CD8-positive, alpha-beta memory T cell (primary cell): ENCODE measurements around the gene C1QC. TPM values are rescaled to one million over a fixed set of nuclear protein-coding genes. Genes with fewer than 3 reads are reported as not detected.

ENCODE experiments used
- CTCF ChIA-PET: fragments of 350-600 bp; sonication (Branson Sonifier 250); formaldehyde crosslinking; loops from one replicate; lab custom pipeline; 2021; ENCODE audit warnings: antibody characterized with exemption; lab: Charles Lee
- POLR2A ChIA-PET: fragments of 350-600 bp; sonication (Branson Sonifier 250); formaldehyde crosslinking; loops from one replicate; lab custom pipeline; 2021; ENCODE audit warnings: antibody characterized with exemption; lab: Charles Lee
- DNase-seq, 5 donors: peaks; one replicate each; pipeline versions ENCODE4 v3.0.0 to v3.0.0-alpha.2; 2020 to 2022; ENCODE audit warnings: mixed read lengths in 1 of 5
- H3K27ac ChIP-seq: one replicate; pipeline ENCODE4 v1.7.0; 2013; ENCODE audit warnings: low read depth, mild to moderate bottlenecking, low read length, moderate library complexity
- H3K27me3 ChIP-seq: 2 replicates; pipeline ENCODE4 v1.7.0; 2013; ENCODE audit warnings: low read length, mild to moderate bottlenecking; ENCODE audit not compliant: insufficient read depth, poor library complexity, severe bottlenecking
- H3K36me3 ChIP-seq: 2 replicates; pipeline ENCODE4 v1.7.0; 2013; ENCODE audit warnings: mild to moderate bottlenecking, low read length, moderate library complexity; ENCODE audit not compliant: insufficient read depth
- H3K4me1 ChIP-seq: 2 replicates; pipeline ENCODE4 v1.7.0; 2013; ENCODE audit warnings: mild to moderate bottlenecking, low read length, moderate library complexity; ENCODE audit not compliant: insufficient read depth
- H3K4me3 ChIP-seq: 2 replicates; pipeline ENCODE4 v1.7.0; 2013; ENCODE audit warnings: mild to moderate bottlenecking, low read length
- H3K9me3 ChIP-seq: 2 replicates; pipeline ENCODE4 v1.7.0; 2013; ENCODE audit warnings: mild to moderate bottlenecking, low read length
- H3K27ac Mint-ChIP-seq, 8 donors: one replicate each; pipeline ENCODE4 v1.8.0; 2020 to 2021; ENCODE audit warnings: mixed read lengths in 8 of 8, mild to moderate bottlenecking in 6 of 8, inconsistent platforms in 3 of 8, moderate library complexity in 3 of 8
- H3K27me3 Mint-ChIP-seq, 2 donors: one replicate each; pipeline ENCODE4 v1.8.0; 2020 to 2021; ENCODE audit warnings: mixed read lengths in 2 of 2, mild to moderate bottlenecking in 1 of 2, moderate library complexity in 1 of 2
- H3K36me3 Mint-ChIP-seq, 3 donors: one replicate each; pipeline ENCODE4 v1.8.0; 2020 to 2021; ENCODE audit warnings: mixed read lengths in 3 of 3, inconsistent platforms in 1 of 3, mild to moderate bottlenecking in 1 of 3
- H3K4me1 Mint-ChIP-seq, 3 donors: one replicate each; pipeline ENCODE4 v1.8.0; 2020 to 2021; ENCODE audit warnings: mixed read lengths in 3 of 3, inconsistent platforms in 1 of 3, mild to moderate bottlenecking in 1 of 3
- H3K4me3 Mint-ChIP-seq, 7 donors: one replicate each; pipeline ENCODE4 v1.8.0; 2020 to 2021; ENCODE audit warnings: mixed read lengths in 7 of 7, mild to moderate bottlenecking in 6 of 7, moderate library complexity in 4 of 7, inconsistent platforms in 2 of 7
- H3K9me3 Mint-ChIP-seq, 5 donors: one replicate each; pipeline ENCODE4 v1.8.0; 2020 to 2022; ENCODE audit warnings: mixed read lengths in 5 of 5, mild to moderate bottlenecking in 3 of 5, moderate library complexity in 2 of 5, inconsistent platforms in 1 of 5
- polyA plus RNA-seq: library from polyadenylated mRNA; unstranded; fragments of 300-500 nt; fragmentation: Illumina TruSeq; gene quantifications from one replicate; pipeline ENCODE4 v1.2.3, GENCODE V29; 2021
- total RNA-seq, 2 experiments: library from RNA; stranded (reverse); gene quantifications; one replicate each; pipeline ENCODE4 v1.2.3, GENCODE V29; 2021

C1QC gene
- total and polyA plus RNA-seq, 3 experiments from 2014 or later = 0.93 to 1.4 TPM; not detected in 1

DNA sequence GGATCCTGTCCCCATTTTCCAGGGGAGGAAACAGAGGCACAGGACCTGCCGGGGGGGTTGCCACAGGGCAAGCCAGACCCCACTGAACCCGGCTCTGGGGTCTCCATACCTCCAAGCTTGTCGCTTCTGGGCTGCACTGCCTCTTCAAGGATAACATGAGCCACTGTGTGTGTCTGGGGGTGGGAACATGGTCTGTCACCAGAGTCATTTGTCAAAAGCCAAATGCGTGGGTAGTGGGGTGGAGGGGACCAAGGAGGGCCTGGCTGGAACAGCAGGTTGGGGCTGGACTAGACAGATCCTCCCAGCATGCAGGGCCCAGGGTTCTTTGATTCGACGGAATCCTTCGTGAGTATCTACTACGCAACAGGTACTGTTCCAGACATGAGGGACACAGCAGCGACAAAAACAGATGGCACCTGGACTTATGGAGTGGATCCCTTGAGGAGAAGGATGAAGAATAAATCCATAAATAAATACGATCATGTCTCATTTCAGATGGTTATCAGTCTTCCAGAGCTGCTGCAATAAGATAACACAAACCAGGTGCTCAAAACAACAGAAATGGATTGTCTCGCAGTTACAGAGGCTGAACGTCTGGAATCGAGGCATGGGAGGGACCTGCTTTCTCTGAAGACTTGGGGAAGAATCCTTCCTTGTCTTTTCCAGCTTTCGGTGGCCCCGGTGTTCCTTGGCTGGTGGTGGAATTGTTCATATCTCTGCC, 38.3 kb downstream of the C1QC start:
- Histone ChIP-seq H3K36me3 (no peaks in the 10 kb centered on the region), H3K4me3 (no peak overlapping the region), H3K9me3 (no peaks in the 10 kb centered on the region), H3K27me3 (no peaks in the 10 kb centered on the region), H3K4me1 (no peaks in the 10 kb centered on the region), H3K27ac (no peak overlapping the region)
- Mint-ChIP-seq H3K4me3 (no peak overlapping the region), H3K36me3 (no peaks in the 10 kb centered on the region), H3K27me3 (peaks cover 15 to 21% of the 10 kb centered on the region in 2 donors), H3K9me3 (no peaks in the 10 kb centered on the region), H3K27ac (no peak overlapping the region), H3K4me1 (no peaks in the 10 kb centered on the region)
- DNase-seq = no peak
- POLR2A ChIA-PET = no interaction called here
- CTCF ChIA-PET = no interaction called here

DNA sequence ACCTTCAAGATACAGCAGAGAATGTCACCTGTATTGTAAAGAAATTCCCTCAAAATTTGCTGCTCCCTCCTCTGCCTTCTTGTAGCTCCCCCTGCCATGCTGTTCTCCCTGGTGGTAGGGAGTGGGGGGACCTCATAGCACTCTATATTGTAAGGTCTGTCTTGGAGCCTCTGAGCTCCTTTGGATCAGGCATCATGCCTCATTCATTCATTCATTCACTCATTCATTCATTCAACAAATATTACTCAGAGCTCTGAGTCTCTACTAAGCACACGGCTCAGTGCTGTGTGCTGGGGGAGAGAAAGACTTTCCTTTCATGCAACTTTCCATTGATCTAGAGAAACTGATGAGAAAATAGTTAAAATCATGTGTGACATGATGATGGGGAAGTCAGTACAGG, 40.1 kb downstream of the C1QC start:
- no peak overlapping the region for H3K27ac ChIP-seq

DNA sequence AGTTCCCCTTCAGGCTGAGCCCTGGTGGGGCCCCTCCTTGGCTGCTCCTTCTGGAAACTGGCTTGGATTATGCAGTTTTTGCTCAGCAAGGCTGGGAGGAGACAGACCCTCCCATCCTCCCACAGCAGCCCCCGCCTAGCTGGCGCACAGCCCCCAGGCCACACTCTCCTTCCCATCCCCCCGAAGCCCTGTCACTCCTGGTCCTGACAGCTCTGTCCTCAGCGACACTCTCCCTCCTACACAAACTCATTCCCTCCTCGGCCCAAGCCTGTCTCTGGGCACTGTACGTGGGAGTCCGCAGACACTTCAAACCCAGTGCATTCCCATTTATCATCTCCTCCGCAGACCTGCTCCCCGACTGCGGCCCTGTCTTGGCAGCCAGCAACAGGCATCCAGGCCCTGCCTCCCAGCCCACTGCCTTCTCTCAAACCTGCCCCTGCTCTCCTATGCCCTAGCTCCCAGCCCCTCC, 42.2 kb downstream of the C1QC start:
- no peak overlapping the region for H3K27ac Mint-ChIP-seq
- H3K36me3 ChIP-seq = no peaks in the 10 kb centered on the region
- no peaks in the 10 kb centered on the region for H3K4me1 ChIP-seq
- H3K9me3 ChIP-seq = no peaks in the 10 kb centered on the region
- H3K4me3 ChIP-seq = no peak overlapping the region
- H3K4me3 Mint-ChIP-seq = no peak overlapping the region
- no peaks in the 10 kb centered on the region for H3K4me1 Mint-ChIP-seq
- peaks cover 15 to 41% of the 10 kb centered on the region in 2 donors for H3K27me3 Mint-ChIP-seq
- no peaks in the 10 kb centered on the region for H3K36me3 Mint-ChIP-seq
- no peak overlapping the region for H3K27ac ChIP-seq
- peaks cover 5% of the 10 kb centered on the region for H3K27me3 ChIP-seq
- ChIA-PET POLR2A (no interaction called here), CTCF (no interaction called here)
- H3K9me3 Mint-ChIP-seq = no peaks in the 10 kb centered on the region
- DNase-seq = no peak

More for the DNA sequence above, 40.1 kb downstream of the C1QC start:
- no peaks in the 10 kb centered on the region for H3K4me1 ChIP-seq
- DNase-seq = no peak
- H3K27me3 ChIP-seq = no peaks in the 10 kb centered on the region
- Mint-ChIP-seq H3K4me1 (no peaks in the 10 kb centered on the region), H3K9me3 (no peaks in the 10 kb centered on the region), H3K4me3 (no peak overlapping the region), H3K27me3 (peaks cover 15 to 36% of the 10 kb centered on the region in 2 donors), H3K27ac (no peak overlapping the region), H3K36me3 (no peaks in the 10 kb centered on the region)
- H3K4me3 ChIP-seq = no peak overlapping the region
- no peaks in the 10 kb centered on the region for H3K36me3 ChIP-seq
- POLR2A ChIA-PET = no interaction called here
- CTCF ChIA-PET = no interaction called here
- H3K9me3 ChIP-seq = no peaks in the 10 kb centered on the region

DNA sequence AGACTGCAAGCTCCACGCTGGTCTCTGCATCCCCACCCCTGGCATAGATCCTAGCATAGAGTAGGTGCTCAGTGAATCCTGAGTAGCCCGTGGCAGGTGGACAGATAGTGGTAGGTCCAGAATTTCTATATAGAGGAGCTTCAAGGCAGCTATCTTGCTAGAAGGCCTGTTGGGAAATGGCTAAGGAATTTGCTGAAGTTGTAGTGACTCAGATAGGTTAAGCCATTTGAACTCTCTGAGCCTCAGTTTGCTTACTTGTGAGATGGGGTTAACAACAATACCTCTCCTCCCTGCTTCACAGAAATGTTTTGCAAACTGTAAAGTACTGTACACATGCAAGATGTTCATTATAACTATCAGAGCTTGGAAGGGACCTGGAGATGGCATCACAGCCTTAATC, 43.8 kb downstream of the C1QC start:
- no peaks in the 10 kb centered on the region for H3K4me1 Mint-ChIP-seq
- no peak overlapping the region for H3K27ac Mint-ChIP-seq
- POLR2A ChIA-PET = no interaction called here
- Histone ChIP-seq H3K27ac (no peak overlapping the region), H3K9me3 (no peaks in the 10 kb centered on the region), H3K36me3 (no peaks in the 10 kb centered on the region), H3K4me1 (no peaks in the 10 kb centered on the region), H3K4me3 (no peak overlapping the region), H3K27me3 (peaks cover 5% of the 10 kb centered on the region)
- H3K27me3 Mint-ChIP-seq = peaks cover 13 to 41% of the 10 kb centered on the region in 2 donors
- CTCF ChIA-PET = no interaction called here
- H3K4me3 Mint-ChIP-seq = no peak overlapping the region
- no peaks in the 10 kb centered on the region for H3K36me3 Mint-ChIP-seq
- H3K9me3 Mint-ChIP-seq = no peaks in the 10 kb centered on the region
- no peak for DNase-seq

DNA sequence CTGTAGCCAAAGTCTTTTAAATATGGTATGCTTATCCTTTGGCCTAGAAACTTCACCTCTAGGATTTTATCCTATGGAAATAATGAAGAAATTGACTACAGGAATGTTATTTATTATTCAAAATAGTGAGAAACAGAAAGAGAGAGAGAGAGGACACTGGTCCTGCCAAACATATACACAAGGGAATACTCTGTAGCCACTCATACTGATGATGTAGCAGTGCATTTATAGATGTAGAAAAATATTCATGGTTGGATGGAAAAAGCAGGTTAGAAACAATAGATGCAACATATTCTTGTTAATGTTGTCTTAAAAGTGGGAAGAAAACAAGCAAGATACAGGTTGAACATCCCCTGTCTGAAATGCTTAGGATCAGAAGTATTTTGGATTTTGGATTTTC, 45.0 kb downstream of the C1QC start:
- ChIA-PET POLR2A (no interaction called here), CTCF (no interaction called here)
- no peak for DNase-seq
- peaks cover 5% of the 10 kb centered on the region for H3K27me3 ChIP-seq
- no peaks in the 10 kb centered on the region for H3K4me1 ChIP-seq
- Mint-ChIP-seq H3K36me3 (no peaks in the 10 kb centered on the region), H3K27ac (no peak overlapping the region), H3K27me3 (peaks cover 13 to 43% of the 10 kb centered on the region in 2 donors), H3K9me3 (no peaks in the 10 kb centered on the region), H3K4me1 (no peaks in the 10 kb centered on the region), H3K4me3 (no peak overlapping the region)
- H3K36me3 ChIP-seq = no peaks in the 10 kb centered on the region
- H3K9me3 ChIP-seq = no peaks in the 10 kb centered on the region
- H3K4me3 ChIP-seq = no peak overlapping the region
- no peak overlapping the region for H3K27ac ChIP-seq

DNA sequence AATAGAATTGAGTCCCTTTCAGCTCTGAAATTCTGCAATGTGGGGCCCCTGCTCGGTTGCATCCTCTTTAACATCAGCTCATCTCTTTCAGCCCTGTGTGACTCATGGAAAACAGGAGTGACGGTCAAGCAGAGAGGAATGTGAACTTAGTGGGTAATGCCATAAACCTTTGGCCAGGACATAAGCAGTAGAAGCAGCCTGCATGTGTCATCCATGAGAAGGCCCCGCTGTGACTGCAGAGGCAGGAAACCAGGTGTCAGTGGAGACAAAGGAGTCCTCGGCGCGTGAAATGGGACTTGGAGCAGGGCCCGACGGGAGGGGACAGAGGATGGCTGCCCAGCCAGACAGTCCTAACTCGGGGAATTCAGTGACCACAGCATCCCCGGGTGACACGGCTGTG, 46.1 kb downstream of the C1QC start:
- Mint-ChIP-seq H3K36me3 (no peaks in the 10 kb centered on the region), H3K27me3 (peaks cover 9 to 36% of the 10 kb centered on the region in 2 donors), H3K4me3 (no peak overlapping the region), H3K9me3 (no peaks in the 10 kb centered on the region), H3K4me1 (no peaks in the 10 kb centered on the region), H3K27ac (no peak overlapping the region)
- H3K36me3 ChIP-seq = no peaks in the 10 kb centered on the region
- no peak overlapping the region for H3K4me3 ChIP-seq
- POLR2A ChIA-PET = no interaction called here
- no peaks in the 10 kb centered on the region for H3K4me1 ChIP-seq
- CTCF ChIA-PET = no interaction called here
- no peaks in the 10 kb centered on the region for H3K9me3 ChIP-seq
- DNase-seq = no peak
- no peak overlapping the region for H3K27ac ChIP-seq
- H3K27me3 ChIP-seq = peaks cover 5% of the 10 kb centered on the region

DNA sequence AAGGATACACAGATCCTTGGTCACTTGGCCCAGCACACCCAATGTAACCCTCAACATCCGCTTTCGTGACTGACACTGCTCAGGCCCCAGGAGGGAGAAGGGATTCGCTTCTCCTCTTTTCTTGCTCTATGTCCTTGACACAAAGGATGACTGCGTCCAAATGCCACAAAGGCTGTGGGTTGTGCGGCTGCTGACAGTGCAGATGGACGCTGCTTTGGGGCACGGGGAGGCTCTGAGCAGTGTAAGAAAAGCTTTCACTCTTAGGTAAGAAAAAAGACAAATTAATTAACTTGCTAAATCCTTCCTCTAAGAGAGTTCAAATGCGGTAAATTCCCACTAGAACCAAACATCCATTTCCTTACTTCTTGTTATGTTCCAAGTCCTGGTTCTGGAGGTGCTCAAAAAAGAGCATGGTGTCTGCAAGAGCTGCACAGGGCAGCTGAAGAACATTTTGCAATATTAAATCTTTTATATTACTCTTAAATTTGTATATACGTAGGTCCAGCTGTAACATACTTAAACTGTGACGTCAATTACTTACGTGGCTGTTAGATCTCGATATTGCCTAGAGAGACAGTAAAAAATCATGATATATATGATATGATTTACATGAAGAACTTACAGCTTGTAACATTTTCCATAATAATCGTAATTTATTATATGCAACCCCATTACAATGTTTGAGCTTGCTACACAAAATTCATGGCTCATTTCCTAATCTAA, 47.8 kb downstream of the C1QC start:
- Histone ChIP-seq H3K27ac (no peak overlapping the region), H3K9me3 (no peaks in the 10 kb centered on the region), H3K36me3 (no peaks in the 10 kb centered on the region), H3K4me3 (no peak overlapping the region), H3K27me3 (peaks cover 5% of the 10 kb centered on the region), H3K4me1 (no peaks in the 10 kb centered on the region)
- Mint-ChIP-seq H3K4me3 (no peak overlapping the region), H3K4me1 (no peaks in the 10 kb centered on the region), H3K27me3 (peaks cover 2 to 26% of the 10 kb centered on the region in 2 donors), H3K27ac (no peak overlapping the region), H3K9me3 (no peaks in the 10 kb centered on the region), H3K36me3 (no peaks in the 10 kb centered on the region)
- DNase-seq = no peak
- ChIA-PET CTCF (no interaction called here), POLR2A (no interaction called here)

DNA sequence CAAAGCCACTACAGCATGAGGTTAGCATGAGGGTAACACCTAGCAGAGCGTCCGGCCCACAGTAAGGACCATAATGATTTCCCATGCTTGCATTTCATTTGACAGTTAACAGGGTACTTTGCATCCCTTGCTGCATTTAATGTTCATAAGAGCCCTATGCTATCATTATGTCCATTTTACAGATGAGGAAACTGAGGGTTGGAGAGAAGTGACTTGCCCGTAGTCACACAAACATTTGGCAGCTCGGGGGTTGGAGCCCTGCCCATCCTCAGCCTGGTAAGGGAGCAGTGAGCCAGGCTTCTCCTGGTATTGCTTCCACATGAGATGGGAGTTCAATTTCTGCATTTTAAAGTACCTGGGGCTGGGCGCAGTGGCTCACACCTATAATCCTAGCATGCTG, 50.7 kb downstream of the C1QC start:
- H3K27me3 ChIP-seq = peaks cover 5% of the 10 kb centered on the region
- no peak overlapping the region for H3K4me3 ChIP-seq
- ChIA-PET CTCF (no interaction called here), POLR2A (no interaction called here)
- H3K9me3 ChIP-seq = no peaks in the 10 kb centered on the region
- Mint-ChIP-seq H3K4me3 (no peak overlapping the region), H3K27ac (no peak overlapping the region), H3K27me3 (peaks cover 2 to 12% of the 10 kb centered on the region in 2 donors), H3K4me1 (no peaks in the 10 kb centered on the region), H3K9me3 (no peaks in the 10 kb centered on the region), H3K36me3 (no peaks in the 10 kb centered on the region)
- H3K4me1 ChIP-seq = no peaks in the 10 kb centered on the region
- no peak overlapping the region for H3K27ac ChIP-seq
- no peak for DNase-seq
- no peaks in the 10 kb centered on the region for H3K36me3 ChIP-seq
